Heart left ventricle (tissue), 13 donors: ENCODE measurements around the gene ZCCHC8.
"Not testable (repeated sequence)": the region's sequence is repeated elsewhere in the genome, so short reads cannot be mapped to it uniquely, and the experiment has no call there.

Experiments used
- POLR2A ChIP-seq, 2 donors: fragments of 450-650 bp; IDR thresholded peaks; one replicate each; pipeline ENCODE4 v1.6.1; 2017; ENCODE audit warnings: antibody characterized with exemption in 2 of 2, mild to moderate bottlenecking in 2 of 2, moderate library complexity in 2 of 2
- TF ChIP-seq, protein P1 (sequence below), 12 donors: fragments of 200-600 bp; sonication (generic) in 4 of 12; IDR thresholded peaks; one replicate each; pipeline versions ENCODE4 v1.5.0 to v1.8.0; 2018 to 2022; ENCODE audit warnings: antibody characterized with exemption in 12 of 12, mild to moderate bottlenecking in 5 of 12
- donor health status: ischemic (EF 13 %, LVEDD 7.1; RV severe dilation, severe dysfunction).
- donor health status: DM: no; HTN: yes; CAD: no.
- donor health status: DM: no; HTN: no; CAD: no.
- donor health status: ischemic (EF 25% LVEDD 6.9; RV normal size, moderate dysfunction).
- donor health status: ischemic (EF 25% LVEDD 5.7; RV mildly dilated, moderate dysfunction).
- donor health status: ischemic (EF 35%, LVEDD 5.7; RV mildly dilated, moderate dysfunction).
- donor health status: nonischemic (EF 11% LVEDD 7.7; RV severe dilation, severe dysfunction).
- donor health status: DM: yes; HTN: yes; CAD: no.
- donor health status: PGD.
- donor health status: ischemic (EF 29% LVEDD 5.4; RV normal size, mild dysfunction).
- donor health status: nonischemic (EF 23%, LVEDD 6.1; RV moderate dilation, normal function).

DNA sequence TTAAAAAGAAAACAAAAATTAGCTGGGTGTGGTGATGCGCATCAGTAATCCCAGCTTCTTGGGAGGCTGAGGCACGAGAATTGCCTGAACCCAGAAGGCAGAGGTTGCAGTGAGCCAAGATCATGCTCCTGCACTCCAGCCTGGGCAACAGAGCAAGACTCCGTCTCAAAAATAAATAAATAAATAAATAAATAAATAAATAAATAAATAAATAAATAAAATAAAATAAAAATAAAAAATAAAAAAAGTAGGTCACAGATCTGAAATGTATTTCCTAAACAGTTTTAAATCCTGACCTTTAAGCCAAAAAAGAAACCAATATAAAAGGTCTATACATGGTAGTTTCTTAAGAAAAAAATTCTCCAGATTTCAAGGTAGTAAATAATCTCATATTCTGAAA, 12.3 kb upstream of the ZCCHC8 start:
- TF ChIP-seq, protein P1, sequence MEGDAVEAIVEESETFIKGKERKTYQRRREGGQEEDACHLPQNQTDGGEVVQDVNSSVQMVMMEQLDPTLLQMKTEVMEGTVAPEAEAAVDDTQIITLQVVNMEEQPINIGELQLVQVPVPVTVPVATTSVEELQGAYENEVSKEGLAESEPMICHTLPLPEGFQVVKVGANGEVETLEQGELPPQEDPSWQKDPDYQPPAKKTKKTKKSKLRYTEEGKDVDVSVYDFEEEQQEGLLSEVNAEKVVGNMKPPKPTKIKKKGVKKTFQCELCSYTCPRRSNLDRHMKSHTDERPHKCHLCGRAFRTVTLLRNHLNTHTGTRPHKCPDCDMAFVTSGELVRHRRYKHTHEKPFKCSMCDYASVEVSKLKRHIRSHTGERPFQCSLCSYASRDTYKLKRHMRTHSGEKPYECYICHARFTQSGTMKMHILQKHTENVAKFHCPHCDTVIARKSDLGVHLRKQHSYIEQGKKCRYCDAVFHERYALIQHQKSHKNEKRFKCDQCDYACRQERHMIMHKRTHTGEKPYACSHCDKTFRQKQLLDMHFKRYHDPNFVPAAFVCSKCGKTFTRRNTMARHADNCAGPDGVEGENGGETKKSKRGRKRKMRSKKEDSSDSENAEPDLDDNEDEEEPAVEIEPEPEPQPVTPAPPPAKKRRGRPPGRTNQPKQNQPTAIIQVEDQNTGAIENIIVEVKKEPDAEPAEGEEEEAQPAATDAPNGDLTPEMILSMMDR (IDR thresholded peaks at IDR 0.05) = not testable (repeated sequence)
- not testable (repeated sequence) for TF ChIP-seq POLR2A (IDR thresholded peaks at IDR 0.05)
